Heart left ventricle (tissue), 13 donors: ENCODE results near the gene PTCD3.

Experiments used
- CTCF ChIP-seq, 12 donors: fragments of 200-600 bp; sonication (generic) in 4 of 12; IDR thresholded peaks; one replicate each; pipeline versions ENCODE4 v1.5.0 to v1.8.0; 2018 to 2022; ENCODE audit warnings: antibody characterized with exemption in 12 of 12, mild to moderate bottlenecking in 5 of 12
- POLR2A ChIP-seq, 2 donors: fragments of 450-650 bp; IDR thresholded peaks; one replicate each; pipeline ENCODE4 v1.6.1; 2017; ENCODE audit warnings: antibody characterized with exemption in 2 of 2, mild to moderate bottlenecking in 2 of 2, moderate library complexity in 2 of 2
- donor health status: ischemic (EF 13 %, LVEDD 7.1; RV severe dilation, severe dysfunction).
- donor health status: DM: no; HTN: yes; CAD: no.
- donor health status: DM: no; HTN: no; CAD: no.
- donor health status: ischemic (EF 25% LVEDD 6.9; RV normal size, moderate dysfunction).
- donor health status: ischemic (EF 25% LVEDD 5.7; RV mildly dilated, moderate dysfunction).
- donor health status: ischemic (EF 35%, LVEDD 5.7; RV mildly dilated, moderate dysfunction).
- donor health status: nonischemic (EF 11% LVEDD 7.7; RV severe dilation, severe dysfunction).
- donor health status: DM: yes; HTN: yes; CAD: no.
- donor health status: PGD.
- donor health status: ischemic (EF 29% LVEDD 5.4; RV normal size, mild dysfunction).
- donor health status: nonischemic (EF 23%, LVEDD 6.1; RV moderate dilation, normal function).

GRCh38 chr2:86143307-86143706 lies 37.3 kb downstream of the PTCD3 start:
- TF ChIP-seq CTCF (IDR thresholded peaks at IDR 0.05) (no peak), POLR2A (IDR thresholded peaks at IDR 0.05) (no peak)
